Measurements from ENCODE around the gene HEXA. TPM values are rescaled to one million over a fixed set of nuclear protein-coding genes. Genes with fewer than 3 reads are reported as not detected.

HEXA gene
- total RNA-seq, 1 experiment from 2014 or later, result 87.5 TPM

GRCh38 chr15:72341361-72341760, 34.5 kb downstream of the HEXA start:
- H3K4me1 Mint-ChIP-seq (ENCODE audit: insufficient read depth, unreplicated experiment), result peaks cover 13% of the 10 kb centered on the region
- H3K27ac Mint-ChIP-seq (ENCODE audit: low read depth, unreplicated experiment), result no peak overlapping the region
- no peak for DNase-seq (ENCODE audit: unreplicated experiment)
- H3K9me3 Mint-ChIP-seq (ENCODE audit: unreplicated experiment), result no peaks in the 10 kb centered on the region
- intact Hi-C loops (cut with micrococcal nuclease), result no loop called here
- ChIA-PET POLR2A (no interaction called here), CTCF (no interaction called here)
- peaks cover 19% of the 10 kb centered on the region for H3K36me3 Mint-ChIP-seq (ENCODE audit: insufficient read depth, unreplicated experiment)
- H3K27me3 Mint-ChIP-seq (ENCODE audit: insufficient read depth, unreplicated experiment), result no peaks in the 10 kb centered on the region
- no peak overlapping the region for H3K4me3 Mint-ChIP-seq (ENCODE audit: unreplicated experiment)
- no peak for TF ChIP-seq CTCF (IDR thresholded peaks at IDR 0.05; ENCODE audit: unreplicated experiment)
- no TSS peak for BruUV-seq (replicated peaks)

- Mint-ChIP-seq H3K27me3 (ENCODE audit: insufficient read depth, unreplicated experiment) (no peaks in the 10 kb centered on the region), H3K4me1 (ENCODE audit: insufficient read depth, unreplicated experiment) (peaks cover 13% of the 10 kb centered on the region), H3K9me3 (ENCODE audit: unreplicated experiment) (no peaks in the 10 kb centered on the region), H3K4me3 (ENCODE audit: unreplicated experiment) (no peak overlapping the region), H3K27ac (ENCODE audit: low read depth, unreplicated experiment) (no peak overlapping the region), H3K36me3 (ENCODE audit: insufficient read depth, unreplicated experiment) (peaks cover 19% of the 10 kb centered on the region)
- DNase-seq (ENCODE audit: unreplicated experiment), result no peak
- no TSS peak for BruUV-seq (replicated peaks)
- intact Hi-C loops (cut with micrococcal nuclease), result no loop called here
- ChIA-PET CTCF (interaction anchor here (0.6 to 0.7 kb wide), 2 partner anchors 28 to 1987 kb away, joined by 3 read pairs; no protein-coding TSS in a partner anchor), POLR2A (interaction anchor here (0.6 to 1.9 kb wide), 6 partner anchors 8 to 133 kb away, joined by 3 to 6 read pairs (median 4); partner anchors contain the start of gene ARIH1)
- TF ChIP-seq CTCF (IDR thresholded peaks at IDR 0.05; ENCODE audit: unreplicated experiment), result no peak
These were observed 35.4 kb downstream of the HEXA start for GRCh38 chr15:72340366-72340765.

GRCh38 chr15:72339777-72340177, 36.0 kb downstream of the HEXA start:
- no peaks in the 10 kb centered on the region for H3K9me3 Mint-ChIP-seq (ENCODE audit: unreplicated experiment)
- peak; percentile 75 for DNase-seq (ENCODE audit: unreplicated experiment)
- H3K27me3 Mint-ChIP-seq (ENCODE audit: insufficient read depth, unreplicated experiment), result no peaks in the 10 kb centered on the region
- no peak for TF ChIP-seq CTCF (IDR thresholded peaks at IDR 0.05; ENCODE audit: unreplicated experiment)
- no TSS peak for BruUV-seq (replicated peaks)
- ChIA-PET POLR2A (interaction anchor here (0.6 to 1.9 kb wide), 7 partner anchors 9 to 258 kb away, joined by 3 to 6 read pairs (median 4); partner anchors contain the start of genes ARIH1 and HEXA), CTCF (interaction anchor here (0.7 kb wide), 1 partner anchor 129 kb away, joined by 3 read pairs; no protein-coding TSS in a partner anchor)
- peaks cover 19% of the 10 kb centered on the region for H3K36me3 Mint-ChIP-seq (ENCODE audit: insufficient read depth, unreplicated experiment)
- no peak overlapping the region for H3K4me3 Mint-ChIP-seq (ENCODE audit: unreplicated experiment)
- peaks cover 13% of the 10 kb centered on the region for H3K4me1 Mint-ChIP-seq (ENCODE audit: insufficient read depth, unreplicated experiment)
- H3K27ac Mint-ChIP-seq (ENCODE audit: low read depth, unreplicated experiment), result no peak overlapping the region
- intact Hi-C loops (cut with micrococcal nuclease), result no loop called here

GRCh38 chr15:72338617-72339321, 37.0 kb downstream of the HEXA start:
- Mint-ChIP-seq H3K4me3 (ENCODE audit: unreplicated experiment) (no peak overlapping the region), H3K9me3 (ENCODE audit: unreplicated experiment) (no peaks in the 10 kb centered on the region), H3K27me3 (ENCODE audit: insufficient read depth, unreplicated experiment) (no peaks in the 10 kb centered on the region), H3K36me3 (ENCODE audit: insufficient read depth, unreplicated experiment) (peaks cover 15% of the 10 kb centered on the region), H3K4me1 (ENCODE audit: insufficient read depth, unreplicated experiment) (peaks cover 13% of the 10 kb centered on the region), H3K27ac (ENCODE audit: low read depth, unreplicated experiment) (peak overlapping the region; percentile 55)
- no TSS peak for BruUV-seq (replicated peaks)
- TF ChIP-seq CTCF (IDR thresholded peaks at IDR 0.05; ENCODE audit: unreplicated experiment), result no peak
- DNase-seq (ENCODE audit: unreplicated experiment), result peak; percentile 78
- ChIA-PET CTCF (interaction anchor here (1.4 kb wide), 1 partner anchor 26 kb away, joined by 3 read pairs; no protein-coding TSS in a partner anchor), POLR2A (interaction anchor here (0.6 to 1.9 kb wide), 6 partner anchors 10 to 135 kb away, joined by 4 to 6 read pairs (median 5); partner anchors contain the start of genes ARIH1 and HEXA)
- intact Hi-C loops (cut with micrococcal nuclease), result no loop called here
